Measurements from ENCODE around the gene TSPAN18. TPM values are rescaled to one million over a fixed set of nuclear protein-coding genes. Genes with fewer than 3 reads are reported as not detected.

The TSPAN18 gene
- total RNA-seq, 1 experiment from 2014 or later = 18.3 TPM

DNA sequence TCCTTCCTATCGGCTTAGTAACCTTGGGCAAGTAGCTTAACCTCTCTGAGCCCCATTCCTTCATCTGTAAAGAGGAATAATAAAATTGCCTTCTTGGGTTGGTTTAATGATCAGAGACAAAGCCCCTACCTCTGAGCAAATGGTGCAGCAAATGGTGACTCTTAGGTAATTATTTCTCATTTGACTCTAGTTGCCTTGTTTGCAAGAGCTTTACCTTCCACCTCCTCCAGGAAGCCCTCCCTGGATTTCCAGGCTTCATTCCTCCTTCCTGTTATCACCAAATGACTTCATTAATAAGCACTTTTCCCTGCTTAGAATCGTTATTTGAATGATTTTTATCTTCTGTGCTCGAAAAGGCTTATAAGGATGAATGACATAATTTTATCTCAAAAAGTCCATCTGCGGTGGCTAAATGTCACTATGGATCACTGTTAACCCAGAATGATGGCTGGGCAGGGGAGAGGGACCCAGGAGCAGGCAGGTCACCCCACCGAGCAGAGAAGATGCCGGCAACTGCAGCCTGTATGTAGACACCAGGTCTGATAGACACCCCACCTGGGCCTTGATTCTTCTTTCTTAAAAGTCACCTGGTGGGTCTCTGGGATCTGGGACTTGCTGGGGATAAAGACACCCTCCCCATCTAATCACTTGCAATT is 106.6 kb downstream of the TSPAN18 start:
- no peak for DNase-seq (ENCODE audit: low read depth, low spot score)
- H3K9me3 ChIP-seq (ENCODE audit: control insufficient read depth in 1 of 2, insufficient read depth in 1 of 2, low read depth in 1 of 2, low read length in 2 of 2) = no peaks in the 10 kb centered on the region
- no peaks in the 10 kb centered on the region for H3K36me3 ChIP-seq (ENCODE audit: control insufficient read depth in 1 of 2, insufficient read depth in 2 of 2, low read length in 2 of 2)
- POLR2A ChIA-PET = no interaction called here
- CTCF ChIA-PET = no interaction called here
- H4K20me1 ChIP-seq (ENCODE audit: insufficient read depth) = no peaks in the 10 kb centered on the region
- no peak for ATAC-seq
- H3K4me2 ChIP-seq (ENCODE audit: low read length) = peak overlapping the region; percentile 31
- H3K27me3 ChIP-seq (ENCODE audit: insufficient read depth, low read length) = no peaks in the 10 kb centered on the region
- no peaks in the 10 kb centered on the region for H3K79me2 ChIP-seq (ENCODE audit: insufficient read depth, low read length)
- H3K4me3 ChIP-seq (replicated peaks in 1 of 2; ENCODE audit: low read depth in 1 of 2, low read length in 2 of 2) = no peak overlapping the region
- H2AFZ ChIP-seq (ENCODE audit: low read depth, low read length, poor library complexity, severe bottlenecking) = no peak overlapping the region
- no peak overlapping the region for H3K27ac ChIP-seq (ENCODE audit: low read depth, low read length)
- RAD21 ChIA-PET (ENCODE audit: low non-redundant PET in 1 of 2, low total read pairs in 2 of 2, uncharacterized antibody in 2 of 2, unreplicated experiment in 2 of 2) = no interaction called here
- H3K4me1 ChIP-seq (ENCODE audit: control insufficient read depth in 1 of 2, insufficient read depth in 2 of 2, low read length in 2 of 2) = peaks cover 13% of the 10 kb centered on the region in 2 experiments
- H3K9me2 ChIP-seq (ENCODE audit: insufficient read depth) = no peaks in the 10 kb centered on the region
- intact Hi-C loops (cut with micrococcal nuclease) = no loop called here
- H3K9ac ChIP-seq (ENCODE audit: low read length) = no peak overlapping the region
- no peak for TF ChIP-seq CEBPB (IDR thresholded peaks at IDR 0.05; ENCODE audit: low read depth)
- TF ChIP-seq SRF (IDR thresholded peaks at IDR 0.05; ENCODE audit: low read depth) = no peak
- no peak for TF ChIP-seq EZH2 (IDR thresholded peaks at IDR 0.05)
- no peak for TF ChIP-seq JUND (IDR thresholded peaks at IDR 0.05)
- TF ChIP-seq YY1 (IDR thresholded peaks at IDR 0.05; ENCODE audit: extremely low read depth, insufficient replicate concordance, low read depth, low read length) = no peak
- TF ChIP-seq, protein P1, sequence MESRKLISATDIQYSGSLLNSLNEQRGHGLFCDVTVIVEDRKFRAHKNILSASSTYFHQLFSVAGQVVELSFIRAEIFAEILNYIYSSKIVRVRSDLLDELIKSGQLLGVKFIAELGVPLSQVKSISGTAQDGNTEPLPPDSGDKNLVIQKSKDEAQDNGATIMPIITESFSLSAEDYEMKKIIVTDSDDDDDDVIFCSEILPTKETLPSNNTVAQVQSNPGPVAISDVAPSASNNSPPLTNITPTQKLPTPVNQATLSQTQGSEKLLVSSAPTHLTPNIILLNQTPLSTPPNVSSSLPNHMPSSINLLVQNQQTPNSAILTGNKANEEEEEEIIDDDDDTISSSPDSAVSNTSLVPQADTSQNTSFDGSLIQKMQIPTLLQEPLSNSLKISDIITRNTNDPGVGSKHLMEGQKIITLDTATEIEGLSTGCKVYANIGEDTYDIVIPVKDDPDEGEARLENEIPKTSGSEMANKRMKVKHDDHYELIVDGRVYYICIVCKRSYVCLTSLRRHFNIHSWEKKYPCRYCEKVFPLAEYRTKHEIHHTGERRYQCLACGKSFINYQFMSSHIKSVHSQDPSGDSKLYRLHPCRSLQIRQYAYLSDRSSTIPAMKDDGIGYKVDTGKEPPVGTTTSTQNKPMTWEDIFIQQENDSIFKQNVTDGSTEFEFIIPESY (IDR thresholded peaks at IDR 0.05; ENCODE audit: extremely low read depth, insufficient replicate concordance, low read length) = no peak
- no peak for TF ChIP-seq POLR2AphosphoS5 (IDR thresholded peaks at IDR 0.05; ENCODE audit: low read depth, low read length)
- no peak for TF ChIP-seq TCF7L2 (IDR thresholded peaks at IDR 0.05; ENCODE audit: borderline replicate concordance, extremely low read depth, insufficient read depth, insufficient read length)
- TF ChIP-seq CBX3 (IDR thresholded peaks at IDR 0.05; ENCODE audit: low read depth) = no peak
- no peak for TF ChIP-seq ZNF274 (IDR thresholded peaks at IDR 0.05; ENCODE audit: low read depth, low read length)
- no peak for TF ChIP-seq ELF1 (IDR thresholded peaks at IDR 0.05; ENCODE audit: borderline replicate concordance, low read depth)
- TF ChIP-seq, protein P2, sequence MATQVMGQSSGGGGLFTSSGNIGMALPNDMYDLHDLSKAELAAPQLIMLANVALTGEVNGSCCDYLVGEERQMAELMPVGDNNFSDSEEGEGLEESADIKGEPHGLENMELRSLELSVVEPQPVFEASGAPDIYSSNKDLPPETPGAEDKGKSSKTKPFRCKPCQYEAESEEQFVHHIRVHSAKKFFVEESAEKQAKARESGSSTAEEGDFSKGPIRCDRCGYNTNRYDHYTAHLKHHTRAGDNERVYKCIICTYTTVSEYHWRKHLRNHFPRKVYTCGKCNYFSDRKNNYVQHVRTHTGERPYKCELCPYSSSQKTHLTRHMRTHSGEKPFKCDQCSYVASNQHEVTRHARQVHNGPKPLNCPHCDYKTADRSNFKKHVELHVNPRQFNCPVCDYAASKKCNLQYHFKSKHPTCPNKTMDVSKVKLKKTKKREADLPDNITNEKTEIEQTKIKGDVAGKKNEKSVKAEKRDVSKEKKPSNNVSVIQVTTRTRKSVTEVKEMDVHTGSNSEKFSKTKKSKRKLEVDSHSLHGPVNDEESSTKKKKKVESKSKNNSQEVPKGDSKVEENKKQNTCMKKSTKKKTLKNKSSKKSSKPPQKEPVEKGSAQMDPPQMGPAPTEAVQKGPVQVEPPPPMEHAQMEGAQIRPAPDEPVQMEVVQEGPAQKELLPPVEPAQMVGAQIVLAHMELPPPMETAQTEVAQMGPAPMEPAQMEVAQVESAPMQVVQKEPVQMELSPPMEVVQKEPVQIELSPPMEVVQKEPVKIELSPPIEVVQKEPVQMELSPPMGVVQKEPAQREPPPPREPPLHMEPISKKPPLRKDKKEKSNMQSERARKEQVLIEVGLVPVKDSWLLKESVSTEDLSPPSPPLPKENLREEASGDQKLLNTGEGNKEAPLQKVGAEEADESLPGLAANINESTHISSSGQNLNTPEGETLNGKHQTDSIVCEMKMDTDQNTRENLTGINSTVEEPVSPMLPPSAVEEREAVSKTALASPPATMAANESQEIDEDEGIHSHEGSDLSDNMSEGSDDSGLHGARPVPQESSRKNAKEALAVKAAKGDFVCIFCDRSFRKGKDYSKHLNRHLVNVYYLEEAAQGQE (IDR thresholded peaks at IDR 0.05; ENCODE audit: low read depth) = no peak
- no peak for TF ChIP-seq SP1 (IDR thresholded peaks at IDR 0.05; ENCODE audit: low read depth)
- TF ChIP-seq EZH2phosphoT487 (IDR thresholded peaks at IDR 0.05; ENCODE audit: borderline replicate concordance) = no peak
- TF ChIP-seq, protein P3, sequence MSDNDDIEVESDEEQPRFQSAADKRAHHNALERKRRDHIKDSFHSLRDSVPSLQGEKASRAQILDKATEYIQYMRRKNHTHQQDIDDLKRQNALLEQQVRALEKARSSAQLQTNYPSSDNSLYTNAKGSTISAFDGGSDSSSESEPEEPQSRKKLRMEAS (IDR thresholded peaks at IDR 0.05) = no peak
- BruUV-seq (replicated peaks) = no TSS peak

Data from HCT116 (cell line).